Astrocyte of the cerebellum (primary cell): ENCODE results near the gene ATP1A1.

Experiments
- DNase-seq: peaks from one replicate; pipeline ENCODE4 v3.0.0-alpha.2; 2011; ENCODE audit warnings: low read depth
- H3K4me3 ChIP-seq: 2 replicates; pipeline ENCODE4 v1.5.1; 2011; ENCODE audit warnings: mild to moderate bottlenecking, low read depth, low read length, moderate library complexity
- CTCF ChIP-seq: IDR thresholded peaks from 2 replicates; pipeline ENCODE4 v1.5.1; 2012; ENCODE audit warnings: low read length, low read depth, moderate library complexity, mild to moderate bottlenecking; ENCODE audit errors: missing control alignments
- in situ Hi-C: cut with HindIII; loops from 2 replicates; pipeline ENCODE4 v1.10.0; 2017; ENCODE audit warnings: low sequenced_read_pairs

Gene ATP1A1

GRCh38 chr1:116340506-116341231 lies 32.4 kb upstream of the ATP1A1 start:
- no peak for TF ChIP-seq CTCF
- DNase-seq: no peak
- in situ Hi-C loops: no loop called here

GRCh38 chr1:116343019-116343418 lies 30.0 kb upstream of the ATP1A1 start:
- in situ Hi-C loops: no loop called here
- DNase-seq: no peak
- TF ChIP-seq CTCF: no peak
- no peak overlapping the region for H3K4me3 ChIP-seq

More at GRCh38 chr1:116340506-116341231, 32.4 kb upstream of the ATP1A1 start:
- no peak overlapping the region for H3K4me3 ChIP-seq

- no peak overlapping the region for H3K4me3 ChIP-seq
- in situ Hi-C loops: no loop called here
- no peak for DNase-seq
- no peak for TF ChIP-seq CTCF
Observed at GRCh38 chr1:116345011-116345410, 28.0 kb upstream of the ATP1A1 start.

GRCh38 chr1:116345843-116346242 lies 27.2 kb upstream of the ATP1A1 start:
- no peak for TF ChIP-seq CTCF
- no peak overlapping the region for H3K4me3 ChIP-seq
- in situ Hi-C loops: no loop called here
- DNase-seq: no peak

GRCh38 chr1:116346943-116347673 lies 25.9 kb upstream of the ATP1A1 start:
- TF ChIP-seq CTCF: no peak
- DNase-seq: no peak
- H3K4me3 ChIP-seq: no peak overlapping the region
- in situ Hi-C loops: no loop called here

- TF ChIP-seq CTCF: no peak
- DNase-seq: no peak
- in situ Hi-C loops: no loop called here
- H3K4me3 ChIP-seq: no peak overlapping the region
Observed at GRCh38 chr1:116347696-116348095, 25.3 kb upstream of the ATP1A1 start.
